IPS-NIHi7 (cell line): ENCODE results near the gene TSSK6.
"Not testable (repeated sequence)": the region's sequence is repeated elsewhere in the genome, so short reads cannot be mapped to it uniquely, and the experiment has no call there.

Source experiments
- DNase-seq: peaks from one replicate; pipeline ENCODE4 v3.0.0; 2012; ENCODE audit warnings: mixed read lengths; ENCODE audit errors: extremely low spot score

TSSK6 gene

GRCh38 chr19:19487950-19488874, 27.1 kb downstream of the TSSK6 start:
- DNase-seq = no peak

GRCh38 chr19:19487077-19487949, 28.0 kb downstream of the TSSK6 start:
- no peak for DNase-seq

DNA sequence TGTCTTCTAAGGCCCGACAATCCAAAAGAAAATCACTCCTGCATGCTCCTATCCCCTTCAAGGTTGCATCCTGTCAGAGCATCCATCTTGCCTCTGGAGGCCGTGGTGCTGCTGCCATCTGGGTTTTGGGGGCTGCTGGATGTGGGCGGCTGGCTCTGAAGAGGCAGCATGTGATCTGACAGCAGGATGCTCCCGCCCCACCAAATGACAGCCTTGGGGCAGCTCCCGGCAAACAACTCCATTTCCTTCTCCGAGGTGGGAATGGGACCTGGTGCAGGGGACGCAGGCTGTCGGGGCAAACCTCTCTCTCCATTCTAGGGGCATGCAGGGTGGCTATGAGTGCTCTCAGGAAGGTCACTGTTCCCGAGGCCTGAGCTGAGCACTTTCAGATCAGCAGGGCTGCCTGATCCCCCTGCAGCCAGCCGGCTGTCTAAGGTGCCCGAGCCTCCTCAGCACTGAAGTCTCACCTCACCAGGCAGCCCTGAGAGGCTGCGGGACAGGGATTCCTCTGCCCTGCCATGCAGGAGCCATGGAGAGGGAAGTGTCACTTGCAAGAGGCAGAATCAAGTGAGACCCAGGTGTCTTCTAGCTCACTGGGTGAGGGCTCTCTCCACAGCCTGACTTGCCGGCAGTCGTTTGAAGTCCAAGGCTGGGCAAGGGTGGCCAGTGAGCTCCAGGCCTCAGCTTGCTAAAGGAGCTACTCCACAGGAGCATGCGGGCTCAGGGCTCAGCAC, 28.8 kb downstream of the TSSK6 start:
- no peak for DNase-seq

GRCh38 chr19:19485998-19486290, 29.4 kb downstream of the TSSK6 start:
- DNase-seq = no peak

GRCh38 chr19:19485161-19485997, 30.0 kb downstream of the TSSK6 start:
- no peak for DNase-seq

DNA sequence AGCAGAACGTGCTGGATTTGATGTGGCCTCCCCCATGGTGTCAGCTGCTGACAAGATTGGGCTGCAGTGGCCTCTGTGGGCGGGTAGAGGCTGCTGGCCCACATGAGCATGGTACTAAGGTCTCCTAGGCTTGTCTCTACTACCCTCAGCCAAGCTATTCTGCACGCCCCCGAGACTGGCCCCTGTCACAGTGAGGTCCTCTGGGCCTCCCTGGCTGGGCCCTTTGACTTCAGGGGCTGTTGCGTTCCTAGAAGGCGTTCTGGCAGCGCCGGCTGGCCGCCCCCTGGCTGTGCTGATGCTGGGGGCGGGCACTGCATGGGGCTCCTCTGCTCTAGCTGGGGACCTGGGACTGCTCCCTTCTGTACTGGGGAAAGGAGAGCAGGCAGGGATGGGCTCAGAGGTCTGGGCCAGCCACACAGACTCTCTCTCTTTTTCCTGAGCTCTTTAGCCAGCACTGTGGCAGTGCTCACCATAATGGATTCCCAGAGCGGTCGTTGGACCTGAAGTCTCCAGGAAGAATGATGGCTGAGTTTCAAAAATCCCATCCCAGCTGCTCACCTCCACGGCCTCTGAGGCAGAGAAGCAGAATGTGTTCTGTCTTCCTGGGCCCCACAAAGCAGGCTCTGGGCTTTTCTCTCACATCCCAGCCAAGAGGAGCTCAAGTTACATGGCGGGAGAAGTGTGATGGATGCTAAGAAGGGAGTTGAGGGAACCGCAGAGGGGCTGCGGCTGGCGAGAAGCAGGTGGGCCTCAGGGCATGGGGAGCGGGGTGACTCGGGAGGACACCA, 32.3 kb downstream of the TSSK6 start:
- no peak for DNase-seq

GRCh38 chr19:19480688-19481087, 34.7 kb downstream of the TSSK6 start:
- no peak for DNase-seq

- no peak for DNase-seq
Observed at GRCh38 chr19:19477705-19478383, 37.5 kb downstream of the TSSK6 start.

- DNase-seq = peak; percentile 70
Observed at GRCh38 chr19:19475849-19476828, 39.2 kb downstream of the TSSK6 start.

- peak; percentile 52 for DNase-seq
Observed at GRCh38 chr19:19475015-19475765, 40.2 kb downstream of the TSSK6 start.

- DNase-seq = not testable (repeated sequence)
Observed at GRCh38 chr19:19472106-19472505, 43.2 kb downstream of the TSSK6 start.

GRCh38 chr19:19471682-19472081, 43.7 kb downstream of the TSSK6 start:
- DNase-seq = no peak

GRCh38 chr19:19470579-19470978, 44.8 kb downstream of the TSSK6 start:
- DNase-seq = no peak

- DNase-seq = no peak
Observed at GRCh38 chr19:19468424-19469050, 46.8 kb downstream of the TSSK6 start.

DNA sequence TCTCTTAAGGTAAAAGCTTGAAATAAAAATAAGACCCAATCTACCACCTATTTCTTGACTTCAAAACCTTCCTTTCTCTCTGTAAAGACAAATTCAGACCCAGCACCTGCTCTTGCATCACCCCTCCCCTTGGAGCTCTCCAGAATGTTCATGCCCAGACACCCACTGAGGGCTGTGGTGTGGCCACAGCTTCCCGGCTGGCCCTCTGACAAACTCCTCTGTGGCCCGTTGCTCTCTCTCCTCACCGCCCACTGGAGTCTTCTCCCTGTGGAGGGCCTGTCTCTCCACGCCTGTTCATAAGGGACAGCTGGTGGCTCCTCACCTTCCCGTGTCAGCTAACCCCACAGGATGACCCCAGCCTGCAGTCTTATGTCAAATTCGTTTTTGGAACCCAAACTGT, 49.1 kb downstream of the TSSK6 start:
- DNase-seq = no peak

DNA sequence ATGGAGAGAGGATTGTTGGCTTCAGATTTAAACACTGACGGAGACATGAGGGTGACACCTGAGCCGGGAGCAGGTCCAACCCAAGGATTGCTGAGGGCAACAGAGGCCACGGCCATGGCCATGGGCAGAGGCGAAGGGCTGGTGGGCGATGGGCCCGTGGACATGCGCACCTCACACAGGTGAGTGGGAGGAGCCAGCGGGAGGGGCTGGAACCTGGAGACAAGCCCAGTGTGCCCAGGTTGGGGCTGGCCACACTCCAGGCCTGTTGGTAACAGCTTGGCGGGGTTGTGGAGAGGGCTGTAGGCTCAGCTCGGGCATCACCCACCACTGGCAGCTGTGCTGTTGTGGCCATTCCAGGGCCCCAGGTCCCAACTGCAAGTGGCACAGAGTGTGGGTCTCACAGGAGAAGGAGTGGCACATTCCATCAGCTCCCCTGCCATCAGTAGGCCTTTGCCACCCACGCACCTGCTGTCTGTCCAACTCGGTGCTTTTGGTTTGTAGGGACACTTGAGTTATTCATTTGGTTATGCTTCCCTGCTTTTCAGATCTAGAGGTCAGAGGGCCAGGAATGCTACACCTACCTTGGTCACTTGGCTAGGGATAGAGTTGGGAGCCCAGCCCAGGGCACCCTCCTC, 49.8 kb downstream of the TSSK6 start:
- DNase-seq = no peak
